Thoracic aorta endothelial cell (primary cell): ENCODE measurements around the gene FOXL2. TPM values are rescaled to one million over a fixed set of nuclear protein-coding genes. Genes with fewer than 3 reads are reported as not detected.

Source experiments
- total RNA-seq: library from RNA; depleted of rRNA; stranded (reverse); fragments of >200 nt; gene quantifications from 2 replicates; pipeline ENCODE4 v1.2.3, GENCODE V29; 2012

FOXL2 gene
- 0.13 and 0.14 TPM in 2 replicates for total RNA-seq

GRCh38 chr3:138946663-138947494 lies at the start of gene FOXL2, which contains the start of gene FOXL2NB:
Gene FOXL2 (minus strand): TSS chr3:138947137. CDS start chr3:138946722, 415 bp downstream.
Gene FOXL2NB (plus strand): TSS chr3:138947217. CDS start chr3:138947365, 148 bp downstream.

Other genes starting within 250 kb of the FOXL2 start
- 37.0 and 41.4 TPM in 2 replicates for gene PIK3CB, start 112.2 kb downstream of the FOXL2 start, total RNA-seq
- gene FOXL2NB, start 80 bp upstream of the FOXL2 start, total RNA-seq: 0.13 and 0.14 TPM in 2 replicates
- not detected in 2 replicates for gene PRR23A, start 59.1 kb upstream of the FOXL2 start, total RNA-seq
- gene PRR23B, start 73.8 kb upstream of the FOXL2 start, total RNA-seq: not detected in 2 replicates
- not detected in 2 replicates for gene PRR23C, start 97.8 kb upstream of the FOXL2 start, total RNA-seq